PC-9 (cell line): Measurements from ENCODE around the gene ZFX. TPM values are rescaled to one million over a fixed set of nuclear protein-coding genes. Genes with fewer than 3 reads are reported as not detected.

Experiments
- BruUV-seq: library from RNA; stranded (reverse); fragments of 400-500 nt; replicated peaks from 2 replicates; lab custom pipeline; 2021; lab: Mats Ljungman, UMichigan
- CTCF ChIA-PET: fragments of 300-600 bp; sonication (Branson Sonifier 250); formaldehyde crosslinking; loops from one replicate; lab custom pipeline; 2022; ENCODE audit warnings: antibody characterized with exemption; lab: Charles Lee
- POLR2A ChIA-PET: fragments of 300-600 bp; sonication (Branson Sonifier 250); formaldehyde crosslinking; loops from one replicate; lab custom pipeline; 2022; ENCODE audit warnings: antibody characterized with exemption; ENCODE audit not compliant: unreplicated experiment; lab: Charles Lee
- DNase-seq, 2 experiments: peaks; one replicate each; pipeline versions ENCODE4 v3.0.0 to v3.0.0-alpha.2; 2015 to 2022; ENCODE audit warnings: mixed read lengths in 1 of 2
- H2AFZ ChIP-seq: fragments of 200-600 bp; sonication (generic); 2 replicates; pipeline ENCODE4 v1.8.1; 2017; ENCODE audit warnings: antibody characterized with exemption
- H3F3A ChIP-seq: fragments of 200-600 bp; sonication (generic); 2 replicates; pipeline ENCODE4 v1.8.1; 2017; ENCODE audit warnings: antibody characterized with exemption, mild to moderate bottlenecking, low read depth; ENCODE audit not compliant: insufficient read depth
- H3K27ac ChIP-seq: fragments of 200-600 bp; sonication (generic); 2 replicates; pipeline ENCODE4 v1.6.1; 2016; ENCODE audit warnings: mixed run types
- H3K27me3 ChIP-seq: fragments of 200-600 bp; sonication (generic); 2 replicates; pipeline ENCODE4 v1.6.1; 2016; ENCODE audit warnings: low read depth, mixed run types; ENCODE audit not compliant: insufficient read depth
- H3K36me3 ChIP-seq: fragments of 200-600 bp; sonication (generic); 2 replicates; pipeline ENCODE4 v1.6.1; 2016; ENCODE audit warnings: low read depth, mixed run types
- H3K4me1 ChIP-seq: fragments of 200-600 bp; sonication (generic); replicated peaks from 2 replicates; pipeline ENCODE4 v1.6.1; 2016; ENCODE audit warnings: mixed run types; ENCODE audit not compliant: insufficient read depth
- H3K4me2 ChIP-seq: fragments of 200-600 bp; sonication (generic); 2 replicates; pipeline ENCODE4 v1.6.1; 2017; ENCODE audit warnings: mixed run types
- H3K4me3 ChIP-seq: fragments of 200-600 bp; sonication (generic); 2 replicates; pipeline ENCODE4 v1.6.1; 2016; ENCODE audit warnings: mixed run types
- H3K79me2 ChIP-seq: fragments of 200-600 bp; sonication (generic); 2 replicates; pipeline ENCODE4 v1.6.1; 2017; ENCODE audit warnings: low read depth, mixed run types
- H3K9me2 ChIP-seq: fragments of 200-600 bp; sonication (generic); 2 replicates; pipeline ENCODE4 v1.8.1; 2017; ENCODE audit warnings: mild to moderate bottlenecking; ENCODE audit not compliant: insufficient read depth
- H3K9me3 ChIP-seq: fragments of 200-600 bp; sonication (generic); 2 replicates; pipeline ENCODE4 v1.8.1; 2016; ENCODE audit warnings: low read depth; ENCODE audit not compliant: insufficient read depth
- H4K20me1 ChIP-seq: fragments of 200-600 bp; sonication (generic); 2 replicates; pipeline ENCODE4 v1.8.1; 2017; ENCODE audit not compliant: insufficient read depth
- EZH2 ChIP-seq: fragments of 200-600 bp; sonication (generic); IDR thresholded peaks from 2 replicates; pipeline ENCODE4 v1.8.0; 2017; ENCODE audit warnings: antibody characterized with exemption, low read depth
- intact Hi-C: fragments of 100-400 bp; cut with micrococcal nuclease; formaldehyde crosslinking; loops from one replicate; pipeline ENCODE4 v1.10.0; 2022; ENCODE audit not compliant: unreplicated experiment
- total RNA-seq: library from RNA; stranded (reverse); gene quantifications from 2 replicates; pipeline ENCODE4 v1.2.3, GENCODE V29; 2021
- TF ChIP-seq, protein P1 (sequence below): fragments of 200-600 bp; sonication (generic); conservative IDR thresholded peaks from 2 replicates; pipeline ENCODE4 v1.6.1; 2017; ENCODE audit warnings: mixed run types, antibody characterized with exemption, mild to moderate bottlenecking, moderate library complexity

The ZFX gene
- total RNA-seq, 1 experiment from 2014 or later: 39.6 TPM

DNA sequence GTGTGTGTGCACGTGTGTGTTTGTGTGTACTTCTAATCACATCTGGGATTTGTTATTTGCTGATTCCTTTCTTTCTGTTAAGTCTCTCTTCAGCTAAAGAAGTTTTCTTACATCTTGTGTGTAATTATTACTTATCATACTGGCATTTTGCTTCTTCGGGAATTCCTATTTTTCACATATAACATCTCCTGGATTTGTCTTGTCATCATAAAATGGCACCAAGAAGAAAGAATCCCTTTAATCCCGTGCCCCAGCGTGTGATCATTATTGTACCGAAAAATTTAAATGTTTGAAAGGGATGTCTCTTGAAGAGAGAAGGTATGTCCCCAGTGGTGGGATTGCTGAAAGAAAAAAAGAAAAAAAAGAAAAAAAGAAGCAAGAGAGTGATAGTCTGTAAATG is 72.3 kb downstream of the ZFX start:
- CTCF ChIA-PET: no interaction called here
- intact Hi-C loops: no loop called here
- no peak for DNase-seq

DNA sequence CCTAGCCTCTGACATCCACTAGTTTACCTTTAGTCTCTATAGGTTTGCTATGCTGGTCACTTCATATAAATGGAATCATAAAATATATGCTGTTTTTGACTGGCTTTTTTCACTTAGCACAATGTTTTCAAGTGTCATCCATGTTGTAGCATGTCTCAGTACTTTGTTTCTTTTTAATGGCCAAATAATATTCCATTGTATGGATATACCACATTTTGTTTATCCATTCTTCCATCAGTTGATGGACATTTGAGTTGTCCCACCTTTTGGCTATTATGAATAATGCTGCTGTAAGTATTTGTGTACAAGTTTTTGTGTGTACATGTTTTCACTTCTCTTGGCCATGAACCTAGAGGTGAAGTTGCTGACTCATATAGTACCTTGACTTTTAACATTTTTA is 75.7 kb downstream of the ZFX start:
- H3K9me3 ChIP-seq: no peaks in the 10 kb centered on the region
- H3K4me3 ChIP-seq: no peak overlapping the region
- intact Hi-C loops: no loop called here
- CTCF ChIA-PET: no interaction called here
- H2AFZ ChIP-seq: no peak overlapping the region
- no peaks in the 10 kb centered on the region for H3F3A ChIP-seq
- H3K4me1 ChIP-seq: no peaks in the 10 kb centered on the region
- no peaks in the 10 kb centered on the region for H3K27me3 ChIP-seq
- no peaks in the 10 kb centered on the region for H4K20me1 ChIP-seq
- H3K27ac ChIP-seq: no peak overlapping the region
- no peak for DNase-seq
- POLR2A ChIA-PET: no interaction called here
- H3K4me2 ChIP-seq: no peak overlapping the region
- H3K36me3 ChIP-seq: no peaks in the 10 kb centered on the region
- no peak for TF ChIP-seq EZH2
- TF ChIP-seq, protein P1, sequence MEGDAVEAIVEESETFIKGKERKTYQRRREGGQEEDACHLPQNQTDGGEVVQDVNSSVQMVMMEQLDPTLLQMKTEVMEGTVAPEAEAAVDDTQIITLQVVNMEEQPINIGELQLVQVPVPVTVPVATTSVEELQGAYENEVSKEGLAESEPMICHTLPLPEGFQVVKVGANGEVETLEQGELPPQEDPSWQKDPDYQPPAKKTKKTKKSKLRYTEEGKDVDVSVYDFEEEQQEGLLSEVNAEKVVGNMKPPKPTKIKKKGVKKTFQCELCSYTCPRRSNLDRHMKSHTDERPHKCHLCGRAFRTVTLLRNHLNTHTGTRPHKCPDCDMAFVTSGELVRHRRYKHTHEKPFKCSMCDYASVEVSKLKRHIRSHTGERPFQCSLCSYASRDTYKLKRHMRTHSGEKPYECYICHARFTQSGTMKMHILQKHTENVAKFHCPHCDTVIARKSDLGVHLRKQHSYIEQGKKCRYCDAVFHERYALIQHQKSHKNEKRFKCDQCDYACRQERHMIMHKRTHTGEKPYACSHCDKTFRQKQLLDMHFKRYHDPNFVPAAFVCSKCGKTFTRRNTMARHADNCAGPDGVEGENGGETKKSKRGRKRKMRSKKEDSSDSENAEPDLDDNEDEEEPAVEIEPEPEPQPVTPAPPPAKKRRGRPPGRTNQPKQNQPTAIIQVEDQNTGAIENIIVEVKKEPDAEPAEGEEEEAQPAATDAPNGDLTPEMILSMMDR: no peak
- BruUV-seq: no TSS peak
- H3K79me2 ChIP-seq: no peaks in the 10 kb centered on the region
- no peaks in the 10 kb centered on the region for H3K9me2 ChIP-seq

More for the DNA sequence above, 72.3 kb downstream of the ZFX start:
- Histone ChIP-seq H3K9me3 (no peaks in the 10 kb centered on the region), H3K27me3 (no peaks in the 10 kb centered on the region), H3K4me1 (no peaks in the 10 kb centered on the region), H2AFZ (no peak overlapping the region), H4K20me1 (no peaks in the 10 kb centered on the region), H3K4me3 (no peak overlapping the region), H3K27ac (no peak overlapping the region), H3K36me3 (no peaks in the 10 kb centered on the region), H3F3A (no peaks in the 10 kb centered on the region), H3K79me2 (no peaks in the 10 kb centered on the region), H3K9me2 (no peaks in the 10 kb centered on the region), H3K4me2 (no peak overlapping the region)
- POLR2A ChIA-PET: no interaction called here
- TF ChIP-seq, protein P1: no peak
- TF ChIP-seq EZH2: no peak
- BruUV-seq: no TSS peak

DNA sequence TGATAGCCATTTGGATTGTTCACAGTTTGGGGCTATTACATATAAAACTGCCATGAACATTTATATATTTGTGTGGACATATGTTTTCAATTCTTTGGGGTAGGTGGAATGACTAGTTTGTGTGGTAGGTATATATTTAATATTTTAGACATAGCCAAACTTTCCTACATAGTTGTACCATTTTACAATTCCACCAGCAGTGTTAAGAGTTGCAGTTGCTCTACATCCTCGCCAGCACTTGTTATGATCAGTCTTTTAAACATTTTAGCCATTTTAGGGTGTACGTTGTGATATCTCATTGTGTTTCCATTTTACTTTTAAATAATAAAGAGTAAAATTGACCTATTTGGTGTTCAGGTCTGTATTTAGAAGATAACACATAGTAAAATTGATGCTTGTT is 76.6 kb downstream of the ZFX start:
- Histone ChIP-seq H3K27ac (no peak overlapping the region), H3K79me2 (no peaks in the 10 kb centered on the region), H3K36me3 (no peaks in the 10 kb centered on the region), H3K4me3 (no peak overlapping the region), H4K20me1 (no peaks in the 10 kb centered on the region), H3K9me3 (no peaks in the 10 kb centered on the region), H3K27me3 (no peaks in the 10 kb centered on the region), H3K4me2 (no peak overlapping the region), H3F3A (no peaks in the 10 kb centered on the region), H2AFZ (no peak overlapping the region), H3K4me1 (no peaks in the 10 kb centered on the region), H3K9me2 (no peaks in the 10 kb centered on the region)
- DNase-seq: no peak
- intact Hi-C loops: no loop called here
- no TSS peak for BruUV-seq
- POLR2A ChIA-PET: no interaction called here
- no peak for TF ChIP-seq EZH2
- TF ChIP-seq, protein P1: no peak
- CTCF ChIA-PET: no interaction called here
